ENCODE results near the gene GUCY1B1. TPM values are rescaled to one million over a fixed set of nuclear protein-coding genes. Genes with fewer than 3 reads are reported as not detected.

The GUCY1B1 gene
- total RNA-seq, 1 experiment from 2014 or later = 0.50 TPM

DNA sequence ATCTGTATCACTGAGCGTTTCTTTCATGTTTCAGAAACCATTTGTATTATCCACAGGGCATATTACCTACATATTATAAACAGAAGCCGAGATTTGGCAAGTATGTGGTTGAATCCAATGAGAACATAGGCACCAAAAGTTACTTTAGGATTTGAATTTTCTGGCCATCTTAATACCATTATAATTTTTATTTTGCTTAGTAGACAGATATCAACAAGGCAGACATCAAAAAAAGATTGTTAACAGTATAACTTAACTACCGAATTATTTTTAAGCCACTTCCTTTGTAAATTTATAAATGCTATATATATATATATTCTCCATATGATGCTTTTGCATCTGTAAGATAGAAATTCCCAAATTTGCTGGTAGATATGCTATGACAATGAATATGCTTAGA lies 2.2 kb downstream of the GUCY1B1 start:
- H3K27me3 Mint-ChIP-seq (ENCODE audit: low read depth) = peaks cover 46% of the 10 kb centered on the region

More for the DNA sequence above, 2.2 kb downstream of the GUCY1B1 start:
- WGBS (ENCODE audit: extremely low coverage, insufficient read length, low lambda C conversion rate) = no CpG with 5 or more reads among the region's 3 CpGs
- Histone ChIP-seq H2AFZ (ENCODE audit: low read length) (no peak overlapping the region), H3K23me2 (ENCODE audit: insufficient read length, low read depth, low read length, poor library complexity, severe bottlenecking) (peaks cover 7% of the 10 kb centered on the region), H3K14ac (ENCODE audit: insufficient read depth, low read length) (no peak overlapping the region), H4K91ac (ENCODE audit: insufficient read length, low read depth, low read length) (no peak overlapping the region), H3K9ac (ENCODE audit: extremely low read depth, insufficient read length, low read length) (no peak overlapping the region), H3K4ac (ENCODE audit: low read depth, low read length) (no peak overlapping the region), H3K56ac (ENCODE audit: insufficient read length, low read depth, low read length) (no peak overlapping the region), H4K8ac (replicated peaks; ENCODE audit: insufficient read length, low read depth, low read length) (no peak overlapping the region), H3K18ac (ENCODE audit: insufficient read length, low read depth, low read length) (no peak overlapping the region), H2BK20ac (ENCODE audit: low read depth, low read length, poor library complexity, severe bottlenecking) (no peak overlapping the region), H3K4me2 (ENCODE audit: insufficient read depth, insufficient read length, low read length) (no peak overlapping the region), H3K23ac (ENCODE audit: insufficient read length, low read depth, low read length) (no peak overlapping the region), H3K79me2 (ENCODE audit: insufficient read depth, low read length) (no peaks in the 10 kb centered on the region), H4K20me1 (ENCODE audit: control insufficient read depth, insufficient read depth, insufficient read length) (no peaks in the 10 kb centered on the region), H3T11ph (ENCODE audit: low read length) (no peak overlapping the region), H3K27ac (ENCODE audit: insufficient read length, low read depth, low read length) (no peak overlapping the region), H3K9me3 (ENCODE audit: control insufficient read depth, low read depth, low read length) (no peaks in the 10 kb centered on the region), H2BK5ac (ENCODE audit: insufficient read length, low read length) (no peak overlapping the region), H4K5ac (ENCODE audit: insufficient read length, low read depth, low read length) (no peak overlapping the region), H3K4me1 (ENCODE audit: insufficient read depth, low read length) (no peaks in the 10 kb centered on the region), H3K79me1 (ENCODE audit: insufficient read depth, low read depth, low read length, poor library complexity, severe bottlenecking) (no peaks in the 10 kb centered on the region), H2BK15ac (ENCODE audit: low read depth, low read length) (no peak overlapping the region), H2BK120ac (ENCODE audit: low read depth, low read length, poor library complexity, severe bottlenecking) (no peak overlapping the region), H2BK12ac (ENCODE audit: insufficient read length, low read depth, low read length) (no peak overlapping the region), H2AK5ac (ENCODE audit: insufficient read length, low read length) (no peak overlapping the region), H3K27me3 (ENCODE audit: insufficient read depth, low read length) (no peaks in the 10 kb centered on the region; the same call in 1 of the 2 replicates)
- H3K27ac Mint-ChIP-seq = no peak overlapping the region
- TF ChIP-seq, protein P1, sequence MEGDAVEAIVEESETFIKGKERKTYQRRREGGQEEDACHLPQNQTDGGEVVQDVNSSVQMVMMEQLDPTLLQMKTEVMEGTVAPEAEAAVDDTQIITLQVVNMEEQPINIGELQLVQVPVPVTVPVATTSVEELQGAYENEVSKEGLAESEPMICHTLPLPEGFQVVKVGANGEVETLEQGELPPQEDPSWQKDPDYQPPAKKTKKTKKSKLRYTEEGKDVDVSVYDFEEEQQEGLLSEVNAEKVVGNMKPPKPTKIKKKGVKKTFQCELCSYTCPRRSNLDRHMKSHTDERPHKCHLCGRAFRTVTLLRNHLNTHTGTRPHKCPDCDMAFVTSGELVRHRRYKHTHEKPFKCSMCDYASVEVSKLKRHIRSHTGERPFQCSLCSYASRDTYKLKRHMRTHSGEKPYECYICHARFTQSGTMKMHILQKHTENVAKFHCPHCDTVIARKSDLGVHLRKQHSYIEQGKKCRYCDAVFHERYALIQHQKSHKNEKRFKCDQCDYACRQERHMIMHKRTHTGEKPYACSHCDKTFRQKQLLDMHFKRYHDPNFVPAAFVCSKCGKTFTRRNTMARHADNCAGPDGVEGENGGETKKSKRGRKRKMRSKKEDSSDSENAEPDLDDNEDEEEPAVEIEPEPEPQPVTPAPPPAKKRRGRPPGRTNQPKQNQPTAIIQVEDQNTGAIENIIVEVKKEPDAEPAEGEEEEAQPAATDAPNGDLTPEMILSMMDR (conservative IDR thresholded peaks at IDR 0.05) = no peak
- DNase-seq = no peak
- H3K36me3 Mint-ChIP-seq (ENCODE audit: insufficient read depth in 1 of 3, low read depth in 3 of 3) = no peaks in the 10 kb centered on the region
- H3K4me3 Mint-ChIP-seq = no peak overlapping the region
- no peaks in the 10 kb centered on the region for H3K9me3 Mint-ChIP-seq
- peaks cover 5 to 8% of the 10 kb centered on the region in 2 experiments; a peak in 2 of 4 replicates for H3K4me1 Mint-ChIP-seq

Measured in H9 (cell line).